NCI-H2196 (cell line): ENCODE data around the gene ERCC2.

ENCODE experiments used
- DNase-seq: peaks from one replicate; lab custom pipeline; 2025; ENCODE audit not compliant: unreplicated experiment; lab: John Stamatoyannopoulos, UW

ERCC2 gene

DNA sequence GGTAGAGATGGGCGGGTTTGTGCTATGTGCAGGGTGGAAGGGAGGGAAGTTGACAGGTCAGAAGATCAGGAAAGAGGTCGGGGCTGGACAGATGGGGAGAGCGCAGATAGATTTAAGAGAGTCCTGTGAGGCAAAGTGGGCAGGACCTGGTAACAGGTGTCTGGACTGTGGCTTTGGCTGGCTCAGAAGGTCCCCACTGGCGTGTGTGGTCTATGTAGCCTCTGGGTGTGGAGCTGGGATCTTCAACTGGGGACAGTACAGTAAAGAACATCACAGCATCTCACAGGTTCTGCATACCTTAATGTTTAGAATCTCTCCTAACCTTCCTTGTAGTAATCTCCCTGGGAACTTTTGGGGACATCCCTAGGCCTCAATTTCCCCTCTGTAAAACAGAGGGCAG, 65.4 kb downstream of the ERCC2 start:
- DNase-seq, result no peak

GRCh38 chr19:45304141-45304926, 66.0 kb downstream of the ERCC2 start:
- DNase-seq, result no peak

GRCh38 chr19:45303269-45304060, 66.9 kb downstream of the ERCC2 start:
- DNase-seq, result no peak

- no peak for DNase-seq
These were observed 68.0 kb downstream of the ERCC2 start for GRCh38 chr19:45302416-45302815.
